HG03558 (cell line): Measurements from ENCODE around the gene PAXIP1.
A peak's percentile ranks its signal among the peaks of the same experiment; 100 is the strongest.
"Not testable (repeated sequence)": the region's sequence is repeated elsewhere in the genome, so short reads cannot be mapped to it uniquely, and the experiment has no call there.

ENCODE experiments used
- ATAC-seq: cut with Tn5 transposase; IDR thresholded peaks from one replicate; pipeline ENCODE4 v1.9.1; 2021; ENCODE audit warnings: moderate number of reproducible peaks; ENCODE audit not compliant: unreplicated experiment; ENCODE audit errors: extremely low read depth

Gene PAXIP1

DNA sequence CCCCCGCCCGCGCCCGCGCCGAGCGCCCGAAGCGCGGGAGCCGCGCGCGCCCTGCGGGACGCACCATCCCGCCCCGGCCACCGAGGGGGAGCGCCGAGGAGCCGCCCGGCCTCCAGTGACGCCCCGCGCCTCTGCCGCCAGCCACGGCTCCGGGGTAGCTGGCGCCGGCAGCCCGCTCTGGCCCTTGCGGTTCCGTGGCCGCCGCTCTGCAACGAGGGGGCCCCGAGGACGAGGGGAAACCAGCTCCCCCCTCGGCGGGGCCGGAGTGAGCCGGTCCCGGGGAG, at the start of gene PAXIP1:
Gene PAXIP1 (minus strand): TSS at position 33 of the 284 bp plus-strand sequence. CDS start 195 bp downstream, outside the sequence.
- ATAC-seq, result peak; percentile 36

- no peak for ATAC-seq
Measured at GRCh38 chr7:155051355-155051754, 48.4 kb upstream of the PAXIP1 start.

- ATAC-seq, result no peak
Measured at GRCh38 chr7:155048006-155048405, 45.1 kb upstream of the PAXIP1 start.

GRCh38 chr7:155043756-155044155, 40.8 kb upstream of the PAXIP1 start:
- no peak for ATAC-seq

DNA sequence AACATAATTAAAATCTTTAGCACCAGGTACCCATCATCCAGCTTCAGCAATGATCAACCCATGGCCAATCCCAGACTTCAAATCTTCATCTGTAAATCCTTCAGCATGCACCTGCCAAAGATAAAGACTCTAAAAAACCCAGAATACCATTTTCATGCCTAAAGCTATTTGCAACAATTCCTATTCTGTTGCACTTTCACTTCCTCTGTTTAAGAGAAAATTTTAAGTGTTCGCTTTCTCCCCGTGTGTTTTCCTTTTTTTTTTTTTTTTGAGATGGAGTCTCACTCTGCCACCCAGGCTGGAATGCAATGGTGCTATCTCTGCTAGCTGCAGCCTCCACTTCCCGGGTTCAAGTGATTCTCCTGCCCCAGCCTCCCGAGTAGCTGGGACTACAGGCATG, 35.4 kb upstream of the PAXIP1 start:
- no peak for ATAC-seq

DNA sequence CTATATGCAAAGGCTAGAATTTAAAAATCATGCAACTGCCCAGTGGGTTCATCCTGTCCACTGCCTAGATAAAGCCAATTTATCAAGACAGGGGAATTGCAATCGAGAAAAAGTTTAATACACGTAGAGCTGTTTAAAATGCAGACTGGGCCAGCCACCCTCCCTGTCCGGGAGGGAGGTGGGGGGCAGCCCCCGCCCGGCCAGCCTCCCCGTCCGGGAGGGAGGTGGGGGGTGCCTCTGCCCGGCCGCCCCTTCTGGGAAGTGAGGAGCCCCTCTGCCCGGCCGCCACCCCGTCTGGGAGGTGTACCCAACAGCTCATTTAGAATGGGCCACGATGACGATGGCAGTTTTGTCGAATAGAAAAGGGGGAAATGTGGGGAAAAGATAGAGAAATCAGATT, 31.6 kb upstream of the PAXIP1 start:
- not testable (repeated sequence) for ATAC-seq

GRCh38 chr7:155032978-155033377, 30.1 kb upstream of the PAXIP1 start:
- no peak for ATAC-seq

DNA sequence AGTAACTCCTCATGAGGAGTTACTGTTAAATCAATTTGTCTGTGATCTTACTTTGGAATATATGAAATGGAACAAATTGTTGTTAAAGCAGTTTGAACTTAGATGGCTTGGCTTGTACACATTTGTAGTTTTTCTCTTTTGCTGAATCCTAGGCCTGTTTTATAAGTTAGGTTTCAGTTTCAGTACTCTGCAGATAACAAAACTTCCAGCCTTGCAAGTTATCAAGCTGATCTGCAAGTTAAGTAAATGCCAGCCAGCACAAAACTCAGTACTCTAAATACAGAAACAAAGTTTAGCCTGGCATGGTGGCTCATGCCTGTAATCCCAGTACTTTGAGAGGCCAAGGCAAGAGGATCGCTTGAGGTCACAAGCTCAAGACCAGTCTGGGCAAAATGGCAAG, 25.0 kb upstream of the PAXIP1 start:
- no peak for ATAC-seq

GRCh38 chr7:155021699-155022145, 18.8 kb upstream of the PAXIP1 start:
- no peak for ATAC-seq

DNA sequence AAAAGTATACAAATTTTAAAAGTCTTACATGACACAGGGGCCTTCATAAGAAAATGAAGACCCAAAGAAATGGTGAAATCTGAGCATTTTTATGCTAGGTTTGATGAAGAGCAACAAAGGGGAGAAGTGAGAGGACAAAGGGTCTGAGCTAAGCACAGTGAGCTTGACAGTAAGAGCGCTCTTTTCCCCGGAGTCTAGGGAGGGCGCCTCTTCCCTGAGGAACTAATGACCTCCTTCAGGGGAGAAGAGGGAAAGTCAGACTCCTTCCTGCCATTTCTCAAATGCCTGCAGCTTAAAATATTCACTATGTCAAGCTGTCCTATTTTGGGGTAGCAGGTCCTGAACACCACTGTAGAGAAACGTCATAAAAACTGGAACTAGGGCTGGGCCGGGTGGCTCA, 18.1 kb upstream of the PAXIP1 start:
- ATAC-seq, result no peak

GRCh38 chr7:155017834-155018233, 14.9 kb upstream of the PAXIP1 start:
- ATAC-seq, result no peak

GRCh38 chr7:155011086-155011485, 8.2 kb upstream of the PAXIP1 start:
- ATAC-seq, result no peak

DNA sequence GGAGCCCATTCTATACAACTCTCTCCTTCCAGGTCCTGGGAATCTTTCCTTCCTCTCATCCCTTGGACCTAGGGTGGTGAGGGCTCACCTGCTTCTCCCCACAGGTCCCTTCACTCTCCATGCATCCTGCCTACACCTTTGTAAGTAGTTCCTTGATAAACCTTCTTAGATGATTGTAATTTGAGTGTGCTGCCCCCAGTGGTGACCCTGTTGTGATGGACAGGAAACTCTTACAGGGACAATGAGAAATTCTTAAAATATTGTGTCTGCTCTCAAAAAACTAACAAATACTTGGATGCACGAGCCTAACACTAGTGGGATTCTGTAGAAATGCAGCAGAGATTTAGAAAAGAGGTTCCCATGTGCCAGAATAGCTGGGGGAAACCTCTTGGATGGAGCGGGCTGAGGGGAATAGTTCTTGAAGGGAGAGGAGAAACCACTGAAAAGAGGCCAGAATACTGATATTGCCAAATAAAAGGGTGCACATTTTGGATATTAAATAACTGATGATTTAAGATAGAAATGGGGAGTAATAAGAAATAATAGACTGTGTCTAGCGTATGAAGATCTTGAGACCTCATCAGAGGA, 6.7 kb upstream of the PAXIP1 start:
- ATAC-seq, result no peak

- no peak for ATAC-seq
Measured at GRCh38 chr7:155007947-155008346, 5.0 kb upstream of the PAXIP1 start.

DNA sequence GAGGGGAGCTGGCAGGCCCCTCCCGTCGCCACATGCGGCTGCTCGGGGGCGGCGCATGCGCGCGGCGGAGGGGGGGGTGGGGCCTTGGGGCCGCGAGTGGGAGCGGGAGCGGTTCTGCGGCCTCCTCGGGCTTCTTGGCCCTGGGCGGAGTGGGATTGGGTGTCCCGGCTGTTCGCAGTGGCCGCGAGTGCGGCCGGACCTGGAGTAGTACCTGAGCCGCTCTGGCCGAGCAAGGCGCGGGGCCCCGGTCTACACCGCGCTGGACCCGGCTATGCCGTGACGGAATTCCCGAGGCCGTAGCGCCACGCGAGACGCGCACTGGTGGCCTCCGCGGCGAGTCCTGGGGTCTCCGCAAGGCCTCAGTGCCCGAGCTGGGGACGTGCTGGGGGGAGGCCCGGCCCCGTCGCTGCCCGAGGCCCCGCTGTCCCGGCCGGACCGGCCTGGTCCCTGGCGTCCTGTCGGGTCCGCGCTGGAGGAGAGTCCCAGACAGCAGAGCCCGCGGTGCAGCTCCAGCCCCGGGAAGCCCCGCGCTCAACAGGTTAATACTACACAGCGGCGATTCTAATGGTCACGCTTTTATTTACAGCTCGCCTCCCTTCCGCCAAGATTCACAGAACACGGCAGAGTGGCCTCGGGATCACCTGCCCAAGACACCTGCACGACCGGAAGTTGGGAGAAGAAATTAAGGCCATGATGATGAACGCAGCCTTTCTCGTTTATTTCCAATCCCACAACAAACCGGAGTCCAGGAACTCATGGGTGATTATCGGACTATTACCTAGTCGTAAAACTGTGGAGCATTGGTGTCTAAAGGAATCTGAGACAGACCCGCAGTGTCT, 671 bp upstream of the PAXIP1 start:
- peak; percentile 28 for ATAC-seq

DNA sequence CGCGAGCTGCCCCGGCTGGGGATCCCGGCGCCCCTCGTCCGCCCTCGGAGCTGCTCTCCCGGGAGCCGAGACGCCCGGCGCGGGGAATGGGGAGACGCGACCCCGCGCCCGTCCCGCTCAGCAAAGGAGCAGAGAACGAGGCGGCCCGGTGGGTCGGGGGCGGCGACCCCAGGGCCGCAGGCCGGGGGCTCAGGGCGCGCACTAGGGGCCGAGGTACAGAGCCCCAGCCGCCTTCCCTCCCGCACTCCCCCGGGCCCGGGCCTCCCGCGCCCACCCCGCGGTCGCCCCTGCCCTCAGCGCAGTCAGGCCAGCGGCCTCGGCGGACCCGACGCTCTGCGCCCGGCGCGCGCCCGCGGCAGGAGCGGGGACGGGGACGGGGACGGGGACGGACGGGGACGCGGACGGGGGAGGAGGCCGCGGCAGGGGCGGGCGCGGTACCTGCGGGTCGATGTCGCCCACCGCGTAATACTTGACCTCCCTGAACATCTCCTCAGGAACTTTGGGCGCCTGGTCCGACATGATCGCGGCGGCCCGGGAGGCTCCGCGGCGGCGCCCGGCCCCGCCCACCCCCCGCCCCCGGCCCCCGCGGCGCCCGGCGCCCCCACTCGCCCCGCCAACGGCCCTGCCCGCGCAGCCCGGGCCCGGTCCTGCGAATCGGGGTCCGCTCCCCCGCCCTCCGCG, 373 bp downstream of the PAXIP1 start:
- ATAC-seq, result peak; percentile 14

GRCh38 chr7:155001756-155002410, 1.0 kb downstream of the PAXIP1 start:
- peak; percentile 6 for ATAC-seq

DNA sequence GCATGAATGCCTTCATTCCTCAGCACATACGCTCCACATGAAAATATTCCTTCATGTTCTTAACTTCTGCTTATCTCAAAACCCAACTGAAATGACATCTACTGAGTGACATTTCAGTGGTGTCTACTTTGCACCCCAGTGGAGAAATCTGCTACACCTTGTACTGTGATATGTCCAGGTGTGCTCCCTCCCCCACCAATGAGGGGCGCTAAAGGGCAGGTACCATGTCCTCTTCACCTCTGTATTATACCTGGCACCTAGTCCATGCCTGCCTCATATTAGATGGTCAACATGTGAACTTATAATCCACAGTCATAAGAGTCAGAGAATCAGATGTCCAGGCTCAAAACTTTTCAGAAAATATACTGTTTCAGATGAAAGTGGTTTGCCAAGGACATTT, 2.1 kb downstream of the PAXIP1 start:
- no peak for ATAC-seq

DNA sequence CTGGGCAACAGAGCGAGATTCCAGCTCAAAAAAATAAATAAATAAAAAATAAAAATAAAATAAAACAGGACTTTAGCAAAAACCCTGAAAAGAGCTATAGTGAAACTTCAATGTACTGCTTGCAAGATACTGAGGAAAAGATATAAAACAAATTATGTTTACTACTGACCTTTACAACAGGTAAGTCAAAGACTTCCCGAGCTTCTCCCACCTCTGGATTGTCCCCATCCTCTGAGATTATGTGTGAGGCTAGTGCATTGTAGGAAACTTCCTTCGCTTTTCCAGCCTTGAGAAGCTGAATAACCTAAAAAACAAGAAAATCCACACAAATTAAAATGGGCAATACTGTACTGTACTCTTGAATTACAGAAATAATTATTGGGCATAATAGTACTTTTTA, 4.4 kb downstream of the PAXIP1 start:
- no peak for ATAC-seq

DNA sequence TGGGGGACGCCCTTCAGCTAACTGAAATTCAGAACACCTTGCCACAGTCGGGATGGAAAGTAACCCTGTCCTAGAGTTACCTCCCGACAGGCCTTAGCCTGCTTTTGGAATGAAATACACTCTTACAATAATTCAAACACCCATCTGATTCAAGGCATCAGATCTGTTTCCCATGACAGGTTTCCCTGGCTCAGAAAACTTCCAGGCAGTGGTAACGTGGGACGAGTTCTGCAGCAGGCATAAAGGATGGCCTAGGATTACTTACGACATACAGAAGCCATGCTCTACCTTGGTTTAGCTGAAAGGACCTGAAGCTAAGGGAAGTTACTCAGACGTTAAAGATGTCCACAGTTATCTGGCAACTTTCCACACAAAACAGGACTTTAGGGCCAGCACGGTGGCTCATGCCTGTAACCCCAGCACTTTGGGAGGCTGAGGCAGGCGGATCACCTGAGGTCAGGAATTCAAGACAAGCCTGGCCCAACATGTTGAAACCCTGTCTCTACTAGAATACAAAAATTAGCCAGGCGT, 5.0 kb downstream of the PAXIP1 start:
- no peak for ATAC-seq

- no peak for ATAC-seq
Measured at GRCh38 chr7:154996756-154997155, 6.2 kb downstream of the PAXIP1 start.
